Measurements from ENCODE around the gene ZNF451. TPM values are rescaled to one million over a fixed set of nuclear protein-coding genes. Genes with fewer than 3 reads are reported as not detected.

The ZNF451 gene
- total RNA-seq, 2 donors from 2014 or later: 32.3 to 68.6 TPM

DNA sequence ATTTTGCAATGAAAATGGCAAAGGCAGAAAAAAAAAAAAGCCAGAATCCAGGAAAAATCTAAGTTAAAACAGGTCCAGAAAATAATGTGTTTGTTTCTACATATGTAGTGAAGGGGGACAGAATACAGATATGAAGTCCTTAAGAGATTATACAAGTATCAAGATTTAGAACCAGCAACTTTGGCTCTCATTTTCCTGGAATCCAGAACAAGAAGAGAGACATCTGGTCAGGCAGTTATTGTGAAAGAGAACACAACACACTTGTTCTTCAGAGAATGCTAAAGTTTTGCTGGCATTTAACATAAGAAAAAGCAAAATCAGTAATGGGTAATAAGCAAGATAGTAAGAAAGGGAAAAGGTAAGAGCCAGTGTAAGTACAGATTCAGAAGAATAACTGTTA is 103.2 kb downstream of the ZNF451 start:
- Histone ChIP-seq H3K4me1 (replicated peaks) (no peaks in the 10 kb centered on the region), H3K27me3 (replicated peaks; ENCODE audit: insufficient read depth) (no peaks in the 10 kb centered on the region), H3K4me3 (no peak overlapping the region), H3K36me3 (no peaks in the 10 kb centered on the region), H3K27ac (no peak overlapping the region), H3K9me3 (no peaks in the 10 kb centered on the region)
- DNase-seq (ENCODE audit: low spot score): no peak
- TF ChIP-seq POLR2AphosphoS5 (IDR thresholded peaks at IDR 0.05): no peak
- no peak for TF ChIP-seq CTCF (IDR thresholded peaks at IDR 0.05)
- no peak for TF ChIP-seq POLR2A (IDR thresholded peaks at IDR 0.05)
- intact Hi-C loops (cut with DNase I): loop anchor here (5.0 kb wide), 1 partner anchor 119 kb away; no protein-coding TSS in a partner anchor

GRCh38 chr6:57195457-57195856 is 105.5 kb downstream of the ZNF451 start:
- 65% methylated on average over 2 of the region's 2 CpGs for WGBS
- H3K4me1 ChIP-seq (replicated peaks): peaks cover 6% of the 10 kb centered on the region
- no peaks in the 10 kb centered on the region for H3K9me3 ChIP-seq
- TF ChIP-seq POLR2AphosphoS5 (IDR thresholded peaks at IDR 0.05) (no peak), CTCF (IDR thresholded peaks at IDR 0.05) (no peak), POLR2A (IDR thresholded peaks at IDR 0.05) (no peak)
- no peaks in the 10 kb centered on the region for H3K27me3 ChIP-seq (replicated peaks; ENCODE audit: insufficient read depth)
- no peak overlapping the region for H3K27ac ChIP-seq
- H3K36me3 ChIP-seq: no peaks in the 10 kb centered on the region
- intact Hi-C loops (cut with DNase I): no loop called here
- DNase-seq (ENCODE audit: low spot score): no peak
- H3K4me3 ChIP-seq: no peak overlapping the region

DNA sequence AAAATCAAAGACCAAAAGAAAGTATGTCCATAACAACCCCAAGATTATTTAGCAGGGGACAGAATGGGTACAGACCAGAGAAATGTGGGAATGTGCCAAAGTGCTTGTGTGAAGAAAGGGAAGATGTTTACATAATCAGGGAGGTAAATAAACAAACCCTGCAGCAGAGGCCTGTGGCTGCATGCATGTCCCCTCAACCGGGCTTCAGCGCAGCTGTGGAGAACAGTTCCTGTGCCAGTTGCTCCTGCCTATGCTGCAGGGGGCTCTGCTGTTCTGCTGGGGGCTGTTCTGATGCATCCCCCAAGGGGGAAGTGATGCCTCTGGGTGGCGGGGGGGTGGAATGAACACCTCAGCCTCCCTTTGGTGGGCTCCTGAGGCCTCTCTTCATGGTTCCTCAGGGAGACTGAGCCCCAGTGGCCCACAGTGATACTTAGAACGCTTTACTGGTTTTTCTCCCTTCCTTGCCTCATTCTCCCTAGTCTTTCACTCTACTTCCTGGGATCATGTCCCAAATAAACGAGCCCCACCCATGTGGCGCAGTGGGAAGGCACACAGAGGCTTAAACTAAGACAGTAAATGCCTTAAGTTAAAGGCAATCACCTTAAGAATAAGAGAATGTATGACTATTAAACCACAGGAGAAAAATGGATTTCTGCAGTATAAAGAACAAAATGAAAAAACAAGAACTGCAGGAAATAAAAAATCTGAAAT is 109.1 kb downstream of the ZNF451 start:
- H3K4me3 ChIP-seq: no peak overlapping the region
- no peaks in the 10 kb centered on the region for H3K36me3 ChIP-seq
- H3K27me3 ChIP-seq (replicated peaks; ENCODE audit: insufficient read depth): no peaks in the 10 kb centered on the region
- no peak for TF ChIP-seq POLR2A (IDR thresholded peaks at IDR 0.05)
- TF ChIP-seq CTCF (IDR thresholded peaks at IDR 0.05): no peak
- TF ChIP-seq POLR2AphosphoS5 (IDR thresholded peaks at IDR 0.05): peak; percentile 51
- intact Hi-C loops (cut with DNase I): no loop called here
- 40% methylated on average over 6 of the region's 6 CpGs for WGBS
- peak; percentile 56 for DNase-seq (ENCODE audit: low spot score)
- H3K9me3 ChIP-seq: no peaks in the 10 kb centered on the region
- H3K27ac ChIP-seq: peak overlapping the region; percentile 49 to 55
- peaks cover 6% of the 10 kb centered on the region for H3K4me1 ChIP-seq (replicated peaks)

DNA sequence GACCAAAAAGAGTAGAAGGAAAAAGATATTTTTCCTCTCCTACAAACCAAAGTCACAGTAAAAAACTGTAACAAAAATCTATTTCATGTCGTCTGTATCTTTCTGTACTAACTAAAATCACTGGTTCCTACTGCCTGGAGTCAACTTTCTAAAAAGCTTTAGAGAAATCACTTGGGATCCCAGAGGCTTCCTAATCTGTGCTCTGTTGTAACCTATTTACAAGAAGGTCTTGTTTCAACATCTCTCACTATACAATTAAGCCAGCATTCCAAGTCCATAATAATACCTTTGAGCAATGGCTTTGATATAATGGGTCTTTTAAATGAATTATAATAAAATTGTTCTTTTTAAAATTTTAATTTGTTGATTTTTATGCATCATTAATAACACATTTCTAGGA is 111.7 kb downstream of the ZNF451 start:
- TF ChIP-seq POLR2A (IDR thresholded peaks at IDR 0.05): no peak
- no peak for TF ChIP-seq CTCF (IDR thresholded peaks at IDR 0.05)
- TF ChIP-seq POLR2AphosphoS5 (IDR thresholded peaks at IDR 0.05): no peak

More for the DNA sequence above, 111.7 kb downstream of the ZNF451 start:
- WGBS: 57% methylated on average over 1 of the region's 1 CpG
- peaks cover 6% of the 10 kb centered on the region for H3K4me1 ChIP-seq (replicated peaks)
- H3K27me3 ChIP-seq (replicated peaks; ENCODE audit: insufficient read depth): no peaks in the 10 kb centered on the region
- H3K9me3 ChIP-seq: no peaks in the 10 kb centered on the region
- H3K4me3 ChIP-seq: no peak overlapping the region
- intact Hi-C loops (cut with DNase I): no loop called here
- no peak overlapping the region for H3K27ac ChIP-seq
- no peaks in the 10 kb centered on the region for H3K36me3 ChIP-seq
- no peak for DNase-seq (ENCODE audit: low spot score)

All from prostate gland (tissue), 2 donors.